Stimulated activated naive CD4-positive, alpha-beta T cell (primary cell): ENCODE data around the gene ABCC6.
"Not testable (repeated sequence)": the region's sequence is repeated elsewhere in the genome, so short reads cannot be mapped to it uniquely, and the experiment has no call there.

Experiments used
- DNase-seq, 6 experiments: peaks; one replicate each; lab custom pipeline; 2025; lab: John Stamatoyannopoulos, UW

ABCC6 gene

GRCh38 chr16:16190546-16190945 lies 32.7 kb downstream of the ABCC6 start:
- no peak for DNase-seq

- DNase-seq, result no peak
Measured at GRCh38 chr16:16189842-16190241, 33.5 kb downstream of the ABCC6 start.

GRCh38 chr16:16188827-16189226 lies 34.5 kb downstream of the ABCC6 start:
- no peak for DNase-seq

GRCh38 chr16:16186820-16187219 lies 36.5 kb downstream of the ABCC6 start:
- no peak for DNase-seq

- DNase-seq, result no peak
Measured at GRCh38 chr16:16185095-16185494, 38.2 kb downstream of the ABCC6 start.

GRCh38 chr16:16184594-16184993 lies 38.7 kb downstream of the ABCC6 start:
- no peak for DNase-seq

GRCh38 chr16:16183562-16183961 lies 39.7 kb downstream of the ABCC6 start:
- DNase-seq, result no peak

- DNase-seq, result no peak
Measured at GRCh38 chr16:16182918-16183317, 40.4 kb downstream of the ABCC6 start.

GRCh38 chr16:16181748-16182147 lies 41.5 kb downstream of the ABCC6 start:
- not testable (repeated sequence) for DNase-seq

GRCh38 chr16:16178455-16179162 lies 44.7 kb downstream of the ABCC6 start:
- DNase-seq, result no peak

- DNase-seq, result no peak
Measured at GRCh38 chr16:16176328-16176727, 47.0 kb downstream of the ABCC6 start.

GRCh38 chr16:16175296-16175695 lies 48.0 kb downstream of the ABCC6 start:
- no peak for DNase-seq

GRCh38 chr16:16172991-16173390 lies 50.3 kb downstream of the ABCC6 start:
- no peak for DNase-seq

GRCh38 chr16:16171332-16171919 lies 51.9 kb downstream of the ABCC6 start:
- no peak for DNase-seq

GRCh38 chr16:16169615-16170014 lies 53.7 kb downstream of the ABCC6 start:
- DNase-seq, result no peak

GRCh38 chr16:16168431-16168830 lies 54.9 kb downstream of the ABCC6 start:
- DNase-seq, result no peak

GRCh38 chr16:16167927-16168326 lies 55.4 kb downstream of the ABCC6 start:
- DNase-seq, result no peak

GRCh38 chr16:16166949-16167348 lies 56.3 kb downstream of the ABCC6 start:
- DNase-seq, result no peak

- DNase-seq, result no peak
Measured at GRCh38 chr16:16166085-16166484, 57.2 kb downstream of the ABCC6 start.

- DNase-seq, result no peak
Measured at GRCh38 chr16:16164243-16164642, 59.1 kb downstream of the ABCC6 start.

- no peak for DNase-seq
Measured at GRCh38 chr16:16163571-16163970, 59.7 kb downstream of the ABCC6 start.

- no peak for DNase-seq
Measured at GRCh38 chr16:16163109-16163508, 60.2 kb downstream of the ABCC6 start.

- no peak for DNase-seq
Measured at GRCh38 chr16:16162591-16162990, 60.7 kb downstream of the ABCC6 start.

GRCh38 chr16:16161840-16162239 lies 61.5 kb downstream of the ABCC6 start:
- DNase-seq, result not testable (repeated sequence)
